ENCODE measurements around the gene SLC23A1.
A peak's percentile ranks its signal among the peaks of the same experiment; 100 is the strongest.
"Not testable (repeated sequence)": the region's sequence is repeated elsewhere in the genome, so short reads cannot be mapped to it uniquely, and the experiment has no call there.

Gene SLC23A1

GRCh38 chr5:139383275-139383992 is at the start of gene SLC23A1:
TSS of gene SLC23A1 (minus strand) at chr5:139383297. CDS start at chr5:139383253, 44 bp downstream.
- FAIRE-seq, result no peak

DNA sequence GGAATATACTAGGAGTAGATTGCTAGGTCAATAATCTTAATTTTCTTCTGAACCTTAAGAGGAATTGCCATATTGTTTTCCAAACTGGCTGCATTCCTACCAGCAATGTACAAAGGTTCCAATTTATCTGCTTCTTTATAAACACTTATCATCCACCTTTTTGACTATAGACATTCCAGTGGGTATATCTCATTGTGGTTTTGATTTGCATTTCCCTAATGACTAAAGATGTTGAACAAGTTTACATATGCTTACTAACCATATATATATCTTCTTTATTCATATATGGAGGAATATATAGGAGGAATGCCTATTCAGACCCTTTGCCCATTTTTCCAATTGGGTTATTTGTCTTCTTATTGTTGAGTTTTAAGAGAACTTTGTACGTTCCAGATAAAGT is 48.6 kb upstream of the SLC23A1 start:
- FAIRE-seq, result no peak

DNA sequence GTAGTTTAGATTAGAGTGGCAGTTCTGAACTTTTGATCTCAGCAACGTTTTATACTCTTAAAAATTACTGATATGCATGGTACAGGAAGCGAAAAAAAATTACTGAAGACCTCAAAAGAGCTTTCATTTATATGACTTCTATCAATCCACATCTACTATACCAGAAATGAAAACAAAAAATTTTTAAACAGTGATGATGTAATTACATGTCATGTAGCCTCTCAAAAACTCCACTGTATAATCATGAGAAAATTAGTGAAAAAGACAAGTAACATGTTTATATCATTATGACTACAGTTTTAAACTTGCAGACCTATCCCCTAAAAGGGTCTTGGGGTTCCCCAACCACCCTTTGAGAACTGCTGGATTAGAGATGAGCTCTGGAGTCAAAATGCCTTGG is 46.9 kb upstream of the SLC23A1 start:
- no peak for FAIRE-seq

- FAIRE-seq, result no peak
These were observed 43.2 kb upstream of the SLC23A1 start for GRCh38 chr5:139426203-139426885.

- FAIRE-seq, result no peak
These were observed 42.4 kb upstream of the SLC23A1 start for GRCh38 chr5:139425497-139425896.

- FAIRE-seq, result peak; percentile 21
These were observed 39.3 kb upstream of the SLC23A1 start for GRCh38 chr5:139422307-139422893.

DNA sequence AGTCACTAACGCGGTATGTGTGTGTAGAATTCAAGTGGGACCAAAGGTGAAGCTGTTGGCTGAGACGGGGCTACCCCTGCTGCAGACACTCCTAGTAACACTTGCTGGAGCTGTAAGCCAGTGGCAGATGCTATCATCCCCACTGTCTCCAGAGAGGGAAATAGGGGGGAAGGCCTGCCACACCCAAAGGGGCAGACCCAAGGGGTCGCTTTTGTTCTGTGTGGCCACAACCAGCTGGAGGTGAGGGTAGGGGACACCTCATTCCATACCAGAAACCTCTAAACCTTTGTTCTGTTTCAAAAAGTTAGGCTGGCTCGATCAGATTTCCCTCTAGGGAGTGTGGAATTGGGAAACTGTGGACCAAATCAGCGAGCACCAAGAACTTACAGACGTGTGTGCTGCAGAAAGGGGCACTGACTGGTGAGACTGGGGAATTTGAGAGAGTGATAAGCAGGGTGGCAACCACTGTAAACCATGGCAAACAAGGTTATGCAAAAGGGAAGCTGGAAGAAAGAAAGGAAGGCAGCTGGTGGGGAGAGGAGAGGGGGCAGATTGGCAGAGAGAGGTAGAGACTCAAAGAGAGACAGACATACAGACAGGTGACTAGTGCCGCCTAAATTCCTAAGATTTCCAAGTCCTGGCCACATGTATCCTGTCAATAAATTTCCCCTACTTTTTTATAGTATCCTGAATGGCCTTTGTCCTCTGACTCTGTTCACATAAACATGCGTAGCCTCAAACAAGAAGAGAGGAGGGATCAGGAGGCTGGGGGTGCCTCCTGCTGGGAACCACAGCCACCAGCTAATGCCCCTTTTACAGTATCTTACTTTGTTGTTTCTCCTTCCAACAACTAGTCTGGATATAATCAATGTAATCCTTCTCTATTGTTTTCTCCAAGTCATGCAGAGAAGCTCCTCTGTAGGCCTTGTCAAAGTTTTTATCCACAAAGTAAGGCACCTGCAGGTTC is 36.4 kb upstream of the SLC23A1 start:
- FAIRE-seq, result no peak

DNA sequence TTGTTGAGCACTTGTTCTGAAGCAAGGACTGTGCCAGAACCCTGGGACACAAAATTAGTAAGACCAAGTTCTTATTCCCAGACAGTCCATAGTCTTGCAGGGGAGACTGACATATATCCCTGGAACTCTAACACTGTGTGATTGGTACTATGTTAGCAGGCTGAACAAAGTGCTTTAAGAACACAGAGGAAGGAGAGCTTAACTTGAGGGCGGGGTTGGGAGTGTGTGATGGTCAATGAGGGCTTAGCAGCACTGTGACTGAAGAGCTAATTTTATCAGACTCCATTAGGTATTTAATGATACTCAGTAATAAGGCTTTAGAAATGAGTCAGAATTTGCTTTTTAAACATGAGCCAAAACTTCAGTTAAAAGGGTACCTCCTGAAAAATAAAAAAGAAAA is 35.7 kb upstream of the SLC23A1 start:
- no peak for FAIRE-seq

GRCh38 chr5:139417214-139417613 is 34.1 kb upstream of the SLC23A1 start:
- no peak for FAIRE-seq

GRCh38 chr5:139416651-139417050 is 33.6 kb upstream of the SLC23A1 start:
- FAIRE-seq, result no peak

DNA sequence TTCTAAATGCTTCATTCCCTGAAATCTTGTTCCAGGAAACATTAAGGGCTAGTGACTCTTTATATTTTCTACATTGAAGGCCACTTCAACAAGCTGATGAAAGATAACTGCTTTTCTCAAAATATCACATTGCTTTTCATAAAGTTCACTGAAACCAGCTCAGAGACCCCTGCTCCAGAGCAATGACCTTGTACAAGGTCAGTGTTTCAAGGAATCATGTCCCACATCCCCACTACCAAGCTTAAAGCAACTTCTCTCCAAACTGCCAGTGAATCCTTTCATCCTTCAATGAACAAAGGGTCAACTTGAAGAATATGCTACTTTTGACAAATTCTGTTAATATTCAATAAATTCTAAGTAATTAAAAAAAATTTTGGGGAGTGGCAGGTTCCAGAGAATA is 32.8 kb upstream of the SLC23A1 start:
- no peak for FAIRE-seq

DNA sequence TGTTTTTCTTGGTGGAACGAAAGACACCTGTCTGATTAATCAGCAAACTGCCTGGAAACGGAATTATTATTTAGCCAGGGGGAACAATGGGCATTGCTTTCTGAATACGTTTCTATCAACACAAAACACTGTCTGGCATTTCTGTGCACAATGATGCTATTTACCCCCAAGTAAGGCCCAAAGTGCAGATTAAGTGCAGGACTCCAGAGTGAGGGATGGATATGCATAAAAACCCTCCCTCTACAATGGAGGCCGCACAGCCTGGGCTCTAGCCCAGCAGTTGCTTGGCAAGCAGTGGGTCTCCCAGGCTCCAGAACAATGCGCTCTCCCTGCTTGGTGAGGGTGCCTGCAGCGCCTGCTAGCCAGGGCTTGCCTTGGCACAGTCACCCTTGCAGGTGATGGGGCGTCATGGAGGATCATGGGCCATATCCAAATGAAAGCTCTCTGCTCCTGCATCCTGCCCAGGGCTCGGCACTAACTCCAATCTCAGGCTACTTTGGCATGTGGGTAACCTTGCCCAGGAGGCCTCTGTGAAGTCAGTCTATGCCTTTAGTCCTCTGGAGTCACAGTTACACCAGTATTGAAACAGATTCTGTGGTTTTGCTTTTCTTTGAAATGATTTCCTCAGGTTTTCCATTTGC is 32.2 kb upstream of the SLC23A1 start:
- no peak for FAIRE-seq

DNA sequence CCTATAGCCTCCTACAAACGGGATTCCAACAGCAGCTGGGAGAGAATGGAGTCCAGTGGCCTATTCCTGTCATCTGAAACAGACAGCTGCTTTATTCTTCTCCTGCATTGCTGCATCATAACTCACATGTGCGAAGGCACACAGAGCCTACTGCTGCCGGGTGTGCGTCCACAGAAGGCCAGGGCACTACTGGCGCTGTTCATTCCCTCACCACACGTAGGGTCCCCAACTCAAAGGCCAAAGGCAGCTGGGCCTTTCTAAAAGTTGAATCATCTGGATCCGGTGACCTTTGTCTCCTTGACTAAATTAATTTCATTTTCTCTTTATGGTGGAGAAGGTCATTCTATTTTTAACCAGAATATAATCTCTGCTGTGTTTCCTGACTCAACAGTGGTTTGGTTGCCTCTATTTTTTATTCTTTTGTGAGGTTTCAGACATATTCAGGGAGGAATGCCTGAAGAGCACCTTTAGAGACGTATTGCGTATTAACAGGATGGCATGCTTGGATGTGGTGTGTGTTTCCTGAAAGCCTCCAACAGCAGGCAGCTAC is 31.6 kb upstream of the SLC23A1 start:
- no peak for FAIRE-seq

GRCh38 chr5:139413963-139414362 is 30.9 kb upstream of the SLC23A1 start:
- no peak for FAIRE-seq

DNA sequence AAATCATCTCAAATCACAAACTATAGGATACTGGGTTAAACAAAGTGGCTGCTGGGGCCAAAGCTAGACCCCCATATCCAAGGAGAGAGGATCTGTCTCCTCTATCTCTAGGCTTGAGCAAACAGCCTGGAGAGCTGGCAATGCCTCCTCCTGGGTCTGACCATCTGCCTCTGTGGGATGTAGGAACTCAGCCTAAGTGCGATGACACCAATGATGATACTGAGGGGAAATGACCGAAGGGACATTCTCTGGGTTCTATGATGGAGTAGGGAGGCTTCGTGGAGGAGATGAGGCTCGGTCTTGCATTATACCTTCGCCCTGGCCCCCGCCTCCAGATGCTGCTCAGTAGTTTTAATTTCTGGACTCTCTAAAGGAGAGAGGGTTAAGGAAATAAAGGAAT is 30.1 kb upstream of the SLC23A1 start:
- FAIRE-seq, result no peak

DNA sequence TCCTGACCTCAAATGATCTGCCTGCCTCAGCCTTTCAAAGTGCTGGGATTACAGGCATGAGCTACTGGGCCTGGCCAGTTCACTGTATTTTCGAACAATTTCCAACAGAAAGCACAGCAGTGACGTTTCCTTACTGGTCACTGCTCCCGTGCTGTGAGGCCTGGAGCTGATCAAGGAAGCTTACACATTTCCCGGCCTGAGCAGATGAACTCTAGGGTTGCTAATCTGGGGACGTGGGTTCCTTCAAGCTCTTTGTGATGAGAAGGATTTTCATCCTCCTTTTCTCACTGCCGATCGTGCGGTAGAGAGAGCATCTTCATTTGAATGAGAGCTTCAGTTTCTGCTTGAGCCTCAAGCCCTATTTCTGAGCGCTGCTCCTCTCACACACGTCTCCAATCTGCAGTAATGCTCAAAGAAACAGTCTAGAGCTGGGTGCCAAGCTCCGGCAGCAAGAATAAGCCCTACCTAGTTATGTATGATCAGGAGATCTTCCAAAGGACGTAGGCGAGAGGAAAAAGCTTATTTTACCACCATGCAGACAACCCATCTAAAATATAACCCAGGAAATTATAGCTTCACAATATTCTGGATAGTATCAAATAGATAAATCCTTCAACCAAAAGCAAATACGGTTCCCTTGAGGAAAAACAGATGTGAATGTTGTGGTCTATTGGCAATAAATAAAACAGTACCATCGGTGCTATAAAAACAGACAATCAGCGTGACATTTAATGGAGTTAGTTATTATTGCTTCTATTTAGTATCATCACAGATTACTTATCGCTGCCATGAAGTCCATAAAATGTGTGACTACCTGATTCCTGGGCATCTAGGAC is 28.1 kb upstream of the SLC23A1 start:
- FAIRE-seq, result no peak

- FAIRE-seq, result no peak
These were observed 27.3 kb upstream of the SLC23A1 start for GRCh38 chr5:139410121-139410992.

DNA sequence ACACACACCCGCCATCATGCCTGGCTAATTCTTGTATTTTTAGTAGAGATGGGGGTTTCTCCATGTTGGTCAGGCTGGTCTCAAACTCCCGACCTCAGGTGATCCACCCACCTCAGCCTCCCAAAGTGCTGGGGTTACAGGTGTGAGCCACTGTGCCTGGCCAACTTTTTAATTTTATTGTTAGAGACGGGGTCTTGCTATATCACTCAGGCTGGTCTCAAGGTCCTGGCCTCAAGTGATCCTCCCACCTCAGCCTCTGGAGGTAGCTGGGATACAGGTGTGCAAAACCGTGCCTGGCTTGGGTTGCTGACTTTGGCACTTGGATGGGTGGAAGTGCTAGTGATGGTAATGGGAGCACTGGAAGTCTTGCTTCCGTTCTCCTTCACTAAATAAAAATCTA is 26.0 kb upstream of the SLC23A1 start:
- FAIRE-seq, result not testable (repeated sequence)

GRCh38 chr5:139408191-139408590 is 25.1 kb upstream of the SLC23A1 start:
- FAIRE-seq, result no peak

- no peak for FAIRE-seq
These were observed 24.4 kb upstream of the SLC23A1 start for GRCh38 chr5:139407517-139407916.
